GM19035 (cell line): ENCODE data around the gene PQBP1.
"Not testable (repeated sequence)": the region's sequence is repeated elsewhere in the genome, so short reads cannot be mapped to it uniquely, and the experiment has no call there.

Source experiments
- ATAC-seq: cut with Tn5 transposase; IDR thresholded peaks from one replicate; pipeline ENCODE4 v1.9.1; 2021; ENCODE audit not compliant: unreplicated experiment

Gene PQBP1

DNA sequence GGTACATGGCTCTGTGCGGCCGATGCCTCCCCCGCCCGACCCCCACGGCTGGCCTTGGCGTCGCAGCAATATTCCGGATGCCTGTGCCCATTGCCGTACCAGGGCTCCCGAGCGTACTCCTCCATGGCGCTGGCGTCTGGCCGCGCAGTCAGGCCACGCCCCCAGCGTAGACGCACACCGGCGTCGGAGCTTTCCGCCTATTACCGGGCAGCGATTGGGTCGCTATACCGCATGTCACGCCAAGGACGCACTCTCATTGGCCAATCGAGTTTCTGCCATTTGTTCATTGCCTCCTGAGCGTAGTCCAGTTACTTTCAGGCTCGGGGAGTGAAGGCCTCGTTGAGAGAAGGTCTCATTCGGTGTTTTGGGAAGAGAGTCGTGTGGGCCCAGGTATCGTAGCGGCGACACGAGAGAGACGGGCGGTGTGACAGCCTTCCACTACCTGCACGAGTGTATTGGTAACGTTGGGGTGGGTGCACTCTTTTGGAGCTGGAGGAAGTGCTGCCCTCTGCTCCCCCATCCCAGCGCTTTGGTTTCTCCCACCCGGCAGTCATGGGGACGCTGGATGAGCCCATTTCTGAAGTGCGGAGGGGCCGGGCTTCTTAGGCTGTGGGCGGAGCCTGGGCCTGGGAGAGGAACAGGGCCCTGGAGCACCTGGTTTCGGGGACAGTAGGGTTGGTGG, at the start of gene PQBP1, which contains the start of gene TIMM17B:
Gene PQBP1, plus strand, starts transcription at position 306 of the 682 bp plus-strand sequence. CDS start 580 bp downstream, outside the sequence.
Gene TIMM17B, minus strand, starts transcription at position 144 of the 682 bp plus-strand sequence. Its CDS starts 19 bp downstream, at position 125.
- peak; percentile 92 for ATAC-seq

DNA sequence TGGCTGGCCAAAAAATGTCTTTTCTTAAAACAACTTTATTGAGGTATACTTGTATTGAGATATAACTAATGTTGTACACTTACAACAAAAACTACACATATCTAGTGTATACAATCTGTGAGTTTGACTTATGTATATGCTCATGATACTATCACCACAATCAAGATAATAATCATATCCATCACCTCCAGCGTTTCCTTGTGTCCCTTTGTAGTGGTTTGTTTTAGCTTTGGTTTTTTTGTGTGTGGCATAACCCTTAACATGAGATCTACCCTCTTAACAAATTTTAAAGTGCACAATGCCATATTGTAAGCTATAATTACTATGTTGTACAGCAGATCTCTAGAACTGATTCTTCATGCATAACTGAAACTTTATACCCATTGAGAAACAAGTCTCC, 48.9 kb upstream of the PQBP1 start:
- ATAC-seq, result no peak

DNA sequence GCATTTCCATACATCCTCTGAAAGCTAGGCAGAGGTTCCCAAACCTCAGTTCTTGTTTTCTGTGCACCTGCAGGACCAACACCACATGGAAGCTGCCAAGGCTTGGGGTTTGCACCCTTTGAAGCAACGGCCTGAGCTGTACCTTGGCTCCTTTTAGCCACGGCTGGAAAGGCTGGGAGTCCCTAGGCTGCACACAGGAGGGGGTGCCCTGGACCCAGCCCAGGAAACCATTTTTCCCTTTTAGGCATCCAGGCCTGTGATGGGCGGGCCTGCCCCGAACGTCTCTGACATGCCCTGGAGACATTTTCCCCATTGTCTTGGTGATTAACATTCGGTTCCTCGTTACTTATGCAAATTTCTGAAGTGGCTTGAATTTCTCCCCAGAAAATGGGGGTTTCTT, 44.9 kb upstream of the PQBP1 start:
- ATAC-seq, result no peak

- not testable (repeated sequence) for ATAC-seq
These were observed 44.2 kb upstream of the PQBP1 start for GRCh38 chrX:48853494-48853893.

GRCh38 chrX:48854121-48854804, 43.5 kb upstream of the PQBP1 start:
- ATAC-seq, result not testable (repeated sequence)

GRCh38 chrX:48854898-48855297, 42.8 kb upstream of the PQBP1 start:
- no peak for ATAC-seq

DNA sequence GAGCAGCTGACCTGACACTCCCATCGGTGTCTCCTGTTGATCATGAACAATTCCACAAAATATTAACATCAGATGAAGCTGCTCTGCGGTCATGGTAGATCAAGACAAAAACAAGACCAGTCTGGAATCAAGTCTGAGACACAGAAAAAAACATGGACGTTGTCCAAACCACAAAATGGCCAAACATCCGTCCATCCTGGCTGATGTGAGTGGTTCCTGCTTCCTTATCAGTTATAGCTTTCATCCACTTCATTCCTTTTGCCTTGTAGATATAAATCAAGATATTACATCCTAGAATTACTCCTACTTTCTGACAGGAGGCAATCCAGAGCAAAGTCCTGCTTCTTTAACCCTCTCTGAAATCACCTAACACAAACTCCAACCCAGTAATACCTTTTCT, 33.5 kb upstream of the PQBP1 start:
- ATAC-seq, result no peak

DNA sequence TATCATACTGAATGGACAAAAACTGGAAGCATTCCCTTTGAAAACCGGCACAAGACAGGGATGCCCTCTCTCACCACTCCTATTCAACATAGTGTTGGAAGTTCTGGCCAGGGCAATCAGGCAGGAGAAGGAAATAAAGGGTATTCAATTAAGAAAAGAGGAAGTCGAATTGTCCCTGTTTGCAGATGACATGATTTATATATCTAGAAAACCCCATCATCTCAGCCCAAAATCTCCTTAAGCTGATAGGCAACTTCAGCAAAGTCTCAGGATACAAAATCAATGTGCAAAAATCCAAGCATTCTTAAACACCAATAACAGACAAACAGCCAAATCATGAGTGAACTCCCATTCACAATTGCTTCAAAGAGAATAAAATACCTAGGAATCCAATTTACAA, 25.7 kb upstream of the PQBP1 start:
- not testable (repeated sequence) for ATAC-seq

GRCh38 chrX:48876944-48877343, 20.8 kb upstream of the PQBP1 start:
- ATAC-seq, result not testable (repeated sequence)

DNA sequence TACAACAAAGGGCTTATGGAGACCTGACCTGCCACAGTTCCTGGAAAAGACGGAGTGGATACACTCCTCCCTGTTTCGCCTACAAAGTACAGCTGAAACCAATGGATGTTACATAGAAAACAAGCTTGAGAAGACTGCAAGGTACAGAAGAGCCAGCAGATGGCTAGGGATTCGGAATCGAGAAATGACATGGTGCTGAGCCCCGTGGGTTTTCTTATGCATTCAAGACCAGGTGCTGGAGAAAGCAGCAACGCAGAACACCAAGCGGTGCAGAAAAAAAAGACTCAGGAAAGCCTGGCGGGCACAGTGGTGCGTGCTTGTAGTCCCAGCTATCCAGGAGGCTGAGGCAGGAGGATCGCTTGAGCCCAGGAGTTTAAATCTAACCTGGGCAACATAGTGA, 14.0 kb upstream of the PQBP1 start:
- no peak for ATAC-seq

- not testable (repeated sequence) for ATAC-seq
These were observed 11.1 kb upstream of the PQBP1 start for GRCh38 chrX:48886586-48886985.

- no peak for ATAC-seq
These were observed 7.3 kb upstream of the PQBP1 start for GRCh38 chrX:48890296-48890925.

DNA sequence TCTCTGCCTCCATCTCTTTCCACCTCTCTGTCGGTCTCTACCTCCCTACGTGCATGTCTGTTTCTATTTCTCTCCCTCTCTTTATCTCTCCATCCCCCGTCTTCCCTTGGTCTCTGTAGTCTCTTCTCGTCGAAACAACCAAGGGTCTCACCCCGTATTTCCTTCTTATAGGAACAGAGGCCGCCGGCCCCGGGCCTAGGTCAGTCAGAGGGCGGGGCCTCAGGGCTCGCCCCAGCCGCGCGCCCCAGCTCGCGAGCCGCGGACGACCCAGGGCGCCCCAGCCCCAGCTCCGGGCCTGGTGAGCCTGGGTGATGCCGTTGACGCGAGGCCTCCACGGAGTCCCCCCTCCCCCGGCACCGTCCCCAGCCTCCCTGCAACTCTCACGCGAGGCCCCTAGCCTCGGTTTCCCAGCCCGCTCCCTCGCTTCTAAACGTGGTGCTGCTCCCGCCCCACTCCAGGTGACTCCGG, 6.8 kb upstream of the PQBP1 start:
- ATAC-seq, result peak; percentile 52

- ATAC-seq, result peak; percentile 89
These were observed 6.1 kb upstream of the PQBP1 start for GRCh38 chrX:48891402-48892288.

- ATAC-seq, result no peak
These were observed 4.8 kb upstream of the PQBP1 start for GRCh38 chrX:48892896-48893295.

DNA sequence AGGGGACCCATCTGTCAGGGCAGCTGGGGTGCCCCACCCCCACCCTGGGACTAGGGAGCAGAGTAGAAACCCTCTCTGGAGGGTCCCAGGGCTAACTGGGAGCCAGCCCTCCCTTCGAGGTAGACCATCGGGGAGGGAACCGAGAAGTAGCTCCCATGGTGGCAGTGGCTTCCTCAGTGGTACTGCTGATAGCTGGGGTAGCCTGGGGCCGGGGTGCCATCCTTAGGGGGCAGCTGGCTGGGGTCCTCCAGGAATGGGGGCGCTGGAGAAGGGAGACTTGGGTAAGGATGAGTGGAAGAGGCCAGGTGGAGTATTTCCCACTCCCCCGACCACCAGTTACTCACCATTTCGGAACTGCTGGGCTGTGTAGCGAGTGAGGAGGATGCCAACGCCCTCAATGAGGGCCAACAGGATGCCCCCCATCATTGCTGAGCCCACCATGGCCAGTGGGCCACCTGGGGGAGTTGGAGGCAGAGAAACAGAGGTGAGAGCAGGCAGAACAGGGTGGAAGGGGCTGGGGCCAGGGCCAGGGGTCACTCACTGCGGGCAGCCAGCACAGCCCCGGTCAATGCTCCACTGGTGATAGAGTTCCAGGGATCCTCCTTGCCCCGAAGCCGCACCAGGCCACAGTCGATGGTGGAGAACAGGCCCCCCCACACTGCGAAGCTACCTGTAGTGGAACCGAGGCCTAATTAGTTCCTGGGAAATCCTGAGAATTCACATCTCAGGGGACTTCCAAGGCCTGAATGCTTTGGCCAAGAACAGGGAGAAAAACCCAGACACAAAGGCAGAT, 4.0 kb upstream of the PQBP1 start:
- ATAC-seq, result no peak

- no peak for ATAC-seq
These were observed 2.8 kb upstream of the PQBP1 start for GRCh38 chrX:48894891-48895290.

GRCh38 chrX:48896611-48897011, 1.1 kb upstream of the PQBP1 start:
- no peak for ATAC-seq

DNA sequence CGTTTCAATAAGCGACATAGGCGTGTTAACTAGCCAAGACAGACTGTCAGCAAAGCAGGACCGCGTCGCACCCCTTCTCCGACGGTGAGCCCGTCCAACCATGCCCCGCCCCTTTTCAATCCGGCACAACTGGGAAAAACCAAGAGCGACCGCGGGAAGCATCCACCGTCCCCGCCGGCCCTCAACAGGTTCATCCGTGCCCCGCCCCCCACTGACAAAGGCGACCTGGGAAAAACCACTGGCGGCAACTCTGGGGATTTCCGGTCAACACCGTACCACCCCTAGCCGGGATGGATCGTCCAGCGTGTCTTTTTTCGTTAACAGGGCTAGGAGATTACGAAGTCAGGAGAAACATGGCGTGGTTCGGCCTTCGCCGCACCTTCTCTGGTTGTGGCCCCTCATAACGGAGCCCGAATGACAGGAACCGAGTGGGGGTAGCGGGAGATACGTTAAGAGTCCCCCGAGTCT, 539 bp upstream of the PQBP1 start:
- peak; percentile 16 for ATAC-seq

- ATAC-seq, result no peak
These were observed 1.3 kb downstream of the PQBP1 start for GRCh38 chrX:48899078-48899410.
